Thoracic aorta endothelial cell (primary cell): ENCODE measurements around the gene VAX1. TPM values are rescaled to one million over a fixed set of nuclear protein-coding genes. Genes with fewer than 3 reads are reported as not detected.

Experiments
- small RNA-seq: library from RNA; depleted of rRNA; stranded (forward); fragments of <200 nt; gene quantifications from one replicate; pipeline ENCODE3, GENCODE V24; 2012
- total RNA-seq: library from RNA; depleted of rRNA; stranded (reverse); fragments of >200 nt; gene quantifications from 2 replicates; pipeline ENCODE4 v1.2.3, GENCODE V29; 2012

Gene VAX1, protein sequence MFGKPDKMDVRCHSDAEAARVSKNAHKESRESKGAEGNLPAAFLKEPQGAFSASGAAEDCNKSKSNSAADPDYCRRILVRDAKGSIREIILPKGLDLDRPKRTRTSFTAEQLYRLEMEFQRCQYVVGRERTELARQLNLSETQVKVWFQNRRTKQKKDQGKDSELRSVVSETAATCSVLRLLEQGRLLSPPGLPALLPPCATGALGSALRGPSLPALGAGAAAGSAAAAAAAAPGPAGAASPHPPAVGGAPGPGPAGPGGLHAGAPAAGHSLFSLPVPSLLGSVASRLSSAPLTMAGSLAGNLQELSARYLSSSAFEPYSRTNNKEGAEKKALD
- total RNA-seq = not detected in 2 replicates

DNA sequence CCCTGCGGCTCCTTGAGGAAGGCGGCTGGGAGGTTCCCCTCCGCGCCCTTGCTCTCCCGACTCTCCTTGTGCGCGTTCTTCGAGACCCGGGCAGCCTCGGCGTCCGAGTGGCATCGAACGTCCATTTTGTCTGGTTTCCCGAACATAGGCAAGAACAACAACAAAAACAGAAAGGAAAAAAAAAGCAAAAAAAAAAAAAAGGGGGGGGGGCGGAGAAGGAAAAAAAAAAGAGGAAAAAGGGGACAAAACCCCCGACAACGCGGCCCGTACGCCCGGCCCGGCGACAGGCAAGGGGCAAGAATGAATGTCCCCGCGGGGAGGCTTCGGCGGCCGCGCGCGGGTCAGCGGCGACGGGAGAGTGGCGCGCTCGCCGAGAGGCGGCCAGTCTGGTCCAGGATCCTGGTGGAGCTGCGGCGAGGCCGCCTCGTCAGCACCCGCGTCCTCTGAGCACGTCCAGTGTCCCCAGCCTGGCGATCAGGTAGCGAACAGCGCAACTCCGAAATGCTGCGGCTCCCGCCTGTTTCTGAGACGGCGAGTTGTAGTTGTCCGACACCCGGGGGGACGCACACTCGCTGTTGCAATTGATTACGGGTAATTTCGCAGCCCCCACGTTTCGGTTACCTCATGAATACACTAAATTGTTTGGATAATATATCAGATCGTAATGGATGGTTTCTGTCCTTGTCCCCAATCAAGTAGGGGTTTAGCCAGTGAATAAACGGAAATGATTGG, at the start of gene VAX1:
VAX1 (minus strand) TSS at position 360 of the 732 bp plus-strand sequence; CDS start at position 146, 214 bp downstream.

Small RNA genes within 50 kb of the gene (small RNA-seq; reads per million reads assigned to genes)
- 0.28 reads per million for gene MIR3663

Other genes starting within 250 kb of the VAX1 start
- gene SHTN1, start 133.1 kb downstream of the VAX1 start, total RNA-seq = 20.7 and 26.2 TPM in 2 replicates
- not detected in 2 replicates for gene KCNK18, start 59.2 kb upstream of the VAX1 start, total RNA-seq
- under 0.01 TPM in 1 of 2 replicates, not detected in the other for gene SLC18A2, start 102.8 kb upstream of the VAX1 start, total RNA-seq
- 35.0 and 40.7 TPM in 2 replicates for gene PDZD8, start 237.2 kb upstream of the VAX1 start, total RNA-seq